ENCODE measurements around the gene KCNK4. TPM values are rescaled to one million over a fixed set of nuclear protein-coding genes. Genes with fewer than 3 reads are reported as not detected.
A peak's percentile ranks its signal among the peaks of the same experiment; 100 is the strongest.
"Not testable (repeated sequence)": the region's sequence is repeated elsewhere in the genome, so short reads cannot be mapped to it uniquely, and the experiment has no call there.

KCNK4 gene
- total RNA-seq, 1 donor from 2014 or later = 1.6 TPM

DNA sequence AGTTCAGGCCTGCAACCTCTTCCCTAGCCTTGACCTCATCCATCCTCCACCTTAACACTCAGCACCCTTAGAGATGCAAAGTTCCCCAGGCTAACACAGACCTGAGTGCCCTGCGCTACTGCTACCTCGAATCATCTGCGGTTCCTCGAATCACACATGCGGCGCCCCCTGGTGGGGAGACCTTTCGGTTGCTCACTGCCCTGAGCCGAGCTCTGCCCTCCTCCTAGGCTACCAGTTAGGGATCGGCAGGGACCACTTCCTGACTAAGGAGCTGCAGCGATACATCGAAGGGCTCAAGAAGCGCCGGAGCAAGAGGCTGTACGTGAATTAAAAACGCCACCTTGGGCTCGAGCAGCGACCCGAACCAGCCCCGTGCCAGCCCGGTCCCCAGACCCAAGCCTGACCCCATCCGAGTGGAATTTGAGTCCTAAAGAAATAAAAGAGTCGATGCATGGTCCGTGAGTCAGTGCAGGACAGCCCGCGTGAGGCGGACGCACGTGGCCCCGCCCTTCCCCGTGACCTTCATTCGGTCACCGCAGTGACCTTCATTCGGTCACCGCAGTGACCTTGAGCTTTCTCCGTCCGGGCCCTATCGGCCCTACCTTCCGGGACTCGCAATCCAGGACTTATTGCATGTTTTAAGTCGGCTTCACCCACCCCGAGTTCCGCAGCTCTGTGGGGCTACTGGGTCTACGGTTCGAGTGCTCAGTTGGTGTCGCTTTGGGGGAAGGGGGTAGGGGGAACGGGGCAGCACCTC lies 13.4 kb downstream of the KCNK4 start:
- DNase-seq (ENCODE audit: low spot score in 2 of 2) (peak; percentile 81), FAIRE-seq (no peak)

DNA sequence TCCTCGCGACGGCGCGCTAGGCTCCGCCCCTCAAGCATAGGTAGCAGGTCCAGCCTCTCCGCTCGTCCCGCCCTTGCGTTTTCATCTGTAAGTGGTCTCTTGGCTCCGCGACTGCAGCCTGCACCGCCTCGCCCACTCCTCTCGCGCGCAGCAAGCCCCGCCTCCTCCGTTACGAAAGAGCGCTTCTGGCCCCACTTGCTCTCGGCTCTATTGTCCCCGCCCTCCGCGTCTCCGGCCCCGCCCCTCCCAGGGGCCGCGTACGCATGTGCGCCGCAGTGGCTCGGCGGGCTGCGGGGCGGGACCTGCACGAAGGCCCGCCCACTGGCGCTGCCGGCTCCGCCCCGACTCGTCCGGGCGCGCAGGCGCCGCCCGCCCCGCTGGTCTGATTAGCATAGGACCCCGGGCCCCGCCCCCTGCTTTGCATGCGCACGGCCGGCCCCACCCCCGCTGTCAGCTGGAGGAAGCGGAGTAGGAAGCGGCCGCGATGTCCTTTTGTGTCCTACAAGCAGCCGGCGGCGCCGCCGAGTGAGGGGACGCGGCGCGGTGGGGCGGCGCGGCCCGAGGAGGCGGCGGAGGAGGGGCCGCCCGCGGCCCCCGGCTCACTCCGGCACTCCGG lies 14.1 kb downstream of the KCNK4 start, which contains the start of gene ESRRA:
ESRRA (plus strand) TSS at position 450 of the 616 bp plus-strand sequence. CDS start 1,656 bp downstream, outside the sequence.
- DNase-seq (ENCODE audit: low spot score in 2 of 2) (peak; percentile 100), FAIRE-seq (no peak)

DNA sequence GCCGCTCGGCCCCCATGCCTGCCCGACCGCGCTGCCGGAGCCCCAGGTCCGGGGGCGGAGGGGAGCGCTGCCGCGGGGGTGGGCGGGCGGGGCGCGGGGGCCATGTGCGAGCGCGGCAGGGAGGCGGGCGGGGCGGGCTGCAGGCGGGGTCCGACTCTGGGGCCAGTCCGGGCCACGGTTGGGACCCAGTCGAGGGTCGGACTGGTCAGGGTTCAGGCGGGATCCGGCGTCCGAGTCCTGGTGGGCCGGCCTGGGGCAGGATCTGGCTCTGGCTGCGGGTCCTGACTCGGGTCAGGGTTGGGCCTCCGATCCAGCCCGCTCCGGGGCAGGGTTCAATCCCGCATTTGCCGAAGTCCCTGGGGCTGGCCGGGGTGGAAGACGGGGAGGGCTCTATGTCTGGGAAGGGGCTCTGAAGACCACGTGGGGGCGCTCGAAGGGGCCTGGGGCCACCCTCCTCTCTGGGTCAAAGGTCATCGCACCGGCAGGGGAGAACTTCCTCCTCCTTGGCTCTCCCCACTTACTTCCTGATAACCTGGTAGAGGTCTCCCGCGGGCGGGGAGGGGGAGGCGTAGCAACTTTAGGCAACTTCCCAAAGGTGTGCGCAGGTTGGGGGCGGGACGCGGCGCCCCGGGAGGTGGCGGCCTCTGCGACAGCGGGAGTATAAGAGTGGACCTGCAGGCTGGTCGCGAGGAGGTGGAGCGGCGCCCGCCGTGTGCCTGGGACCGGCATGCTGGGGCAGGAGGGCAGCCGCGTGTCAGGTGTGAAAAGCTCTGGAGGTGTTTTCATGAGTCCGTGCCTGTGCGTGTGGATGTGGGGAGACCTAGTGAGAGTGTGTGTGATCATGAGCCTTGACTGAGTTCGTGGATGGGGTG lies 14.8 kb downstream of the KCNK4 start:
- DNase-seq (ENCODE audit: low spot score in 2 of 2) (no peak), FAIRE-seq (no peak)

DNA sequence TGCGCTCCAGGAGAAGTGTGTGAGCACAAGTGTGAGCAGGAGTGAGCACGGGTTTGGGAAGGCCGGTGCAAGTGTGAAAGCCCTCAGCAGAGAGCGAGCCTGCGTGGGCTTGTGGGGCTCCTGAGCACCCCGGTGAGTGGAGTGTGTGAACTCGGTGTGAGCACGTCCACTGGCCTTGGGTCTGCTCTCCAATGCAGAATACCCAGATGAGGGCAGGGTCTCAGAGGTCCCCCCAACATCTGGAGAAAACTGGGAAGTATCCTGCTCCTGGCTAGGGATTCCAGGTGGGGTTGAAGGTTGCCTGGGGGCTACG lies 15.4 kb downstream of the KCNK4 start:
- FAIRE-seq (no peak), DNase-seq (ENCODE audit: low spot score in 2 of 2) (no peak)

DNA sequence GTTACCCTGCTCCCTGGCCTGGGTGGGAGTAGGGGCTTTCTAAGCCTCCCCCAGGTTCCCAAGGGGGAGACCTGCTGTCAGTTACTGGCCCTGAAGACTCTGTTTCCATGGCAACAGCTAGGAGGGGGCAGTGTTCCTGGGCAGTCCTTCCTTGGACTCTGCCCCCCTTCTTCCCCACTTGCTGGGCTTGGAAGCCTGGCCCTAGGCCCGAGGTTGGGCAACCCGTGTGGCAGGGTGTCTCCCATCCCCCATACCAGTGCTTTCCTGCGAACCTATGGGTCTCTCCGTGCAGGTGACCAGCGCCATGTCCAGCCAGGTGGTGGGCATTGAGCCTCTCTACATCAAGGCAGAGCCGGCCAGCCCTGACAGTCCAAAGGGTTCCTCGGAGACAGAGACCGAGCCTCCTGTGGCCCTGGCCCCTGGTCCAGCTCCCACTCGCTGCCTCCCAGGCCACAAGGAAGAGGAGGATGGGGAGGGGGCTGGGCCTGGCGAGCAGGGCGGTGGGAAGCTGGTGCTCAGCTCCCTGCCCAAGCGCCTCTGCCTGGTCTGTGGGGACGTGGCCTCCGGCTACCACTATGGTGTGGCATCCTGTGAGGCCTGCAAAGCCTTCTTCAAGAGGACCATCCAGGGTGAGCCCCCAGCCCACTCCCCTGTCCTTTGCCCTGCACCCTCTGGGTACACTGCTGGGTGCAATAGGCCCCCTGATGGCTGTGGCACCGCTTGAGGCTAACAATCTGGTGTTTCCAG lies 15.9 kb downstream of the KCNK4 start:
- FAIRE-seq (no peak), DNase-seq (ENCODE audit: low spot score in 2 of 2) (no peak)

DNA sequence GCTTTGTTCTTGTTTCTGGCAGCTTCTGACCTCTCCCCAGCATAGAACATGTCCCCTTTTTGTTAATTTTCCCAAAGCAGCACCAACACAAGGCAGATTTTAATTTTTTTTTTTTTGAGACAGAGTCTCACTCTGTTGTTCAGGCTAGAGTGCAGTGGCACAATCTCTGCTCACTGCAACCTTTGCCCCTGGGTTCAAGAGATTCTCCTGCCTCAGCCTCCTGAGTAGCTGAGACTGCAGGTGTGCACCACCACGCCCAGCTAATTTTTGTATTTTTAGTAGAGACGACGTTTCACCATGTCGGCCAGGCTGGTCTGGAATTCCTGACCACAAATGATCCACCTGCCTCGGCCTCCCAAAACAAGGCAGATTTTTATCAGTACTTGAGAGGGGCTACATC lies 16.7 kb downstream of the KCNK4 start:
- not testable (repeated sequence) for FAIRE-seq

DNA sequence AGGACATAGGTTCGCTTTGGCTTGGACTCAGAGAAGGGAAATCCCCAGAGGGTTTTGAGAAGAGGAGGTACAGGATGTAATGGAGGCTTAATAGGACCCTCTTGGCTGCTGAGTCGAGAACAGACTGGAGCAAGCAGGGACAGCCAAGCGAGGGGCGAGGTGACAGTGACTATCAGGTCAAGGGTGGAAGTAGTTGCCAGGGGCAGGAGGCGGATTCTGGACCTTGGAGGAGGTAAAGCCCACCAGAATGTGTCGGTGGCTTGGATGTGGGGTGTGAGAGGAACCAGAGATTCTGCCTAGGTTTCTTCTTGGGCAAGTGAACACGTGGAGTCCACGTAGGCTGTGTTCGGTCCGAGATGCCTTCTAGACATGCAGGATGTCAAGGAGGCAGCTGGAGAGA lies 21.8 kb downstream of the KCNK4 start:
- DNase-seq (ENCODE audit: low spot score in 2 of 2) (no peak), FAIRE-seq (no peak)

More for the DNA sequence above, 16.7 kb downstream of the KCNK4 start:
- DNase-seq (ENCODE audit: low spot score in 2 of 2) = not testable (repeated sequence)

DNA sequence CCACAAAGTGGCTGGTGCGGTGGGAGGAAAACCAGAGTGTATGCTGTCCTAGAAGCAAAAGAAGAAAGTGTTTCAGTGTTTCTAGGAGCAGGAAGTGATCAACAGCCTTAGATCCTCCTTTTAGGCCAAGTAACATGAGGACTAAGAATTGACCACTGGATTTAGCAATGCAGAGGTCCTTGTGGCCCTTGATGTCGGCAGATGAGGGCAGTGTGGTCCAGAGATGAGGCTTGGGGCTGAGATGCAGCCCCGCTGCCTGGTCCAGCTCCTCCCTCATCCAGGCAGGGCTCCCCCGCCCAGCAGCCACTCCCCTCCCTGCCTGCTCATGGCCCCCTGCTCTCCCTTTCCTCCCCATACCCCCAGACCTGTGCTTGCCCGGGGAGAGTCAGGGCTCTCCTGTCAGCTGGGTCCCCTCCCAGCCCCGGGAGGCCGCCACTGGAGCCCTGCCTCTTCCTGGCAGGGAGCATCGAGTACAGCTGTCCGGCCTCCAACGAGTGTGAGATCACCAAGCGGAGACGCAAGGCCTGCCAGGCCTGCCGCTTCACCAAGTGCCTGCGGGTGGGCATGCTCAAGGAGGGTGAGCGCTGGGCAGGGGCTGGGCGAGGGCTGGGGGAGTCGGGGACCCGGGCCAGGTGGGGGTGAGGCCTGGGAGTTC lies 22.5 kb downstream of the KCNK4 start:
- FAIRE-seq (no peak), DNase-seq (ENCODE audit: low spot score in 2 of 2) (no peak)

DNA sequence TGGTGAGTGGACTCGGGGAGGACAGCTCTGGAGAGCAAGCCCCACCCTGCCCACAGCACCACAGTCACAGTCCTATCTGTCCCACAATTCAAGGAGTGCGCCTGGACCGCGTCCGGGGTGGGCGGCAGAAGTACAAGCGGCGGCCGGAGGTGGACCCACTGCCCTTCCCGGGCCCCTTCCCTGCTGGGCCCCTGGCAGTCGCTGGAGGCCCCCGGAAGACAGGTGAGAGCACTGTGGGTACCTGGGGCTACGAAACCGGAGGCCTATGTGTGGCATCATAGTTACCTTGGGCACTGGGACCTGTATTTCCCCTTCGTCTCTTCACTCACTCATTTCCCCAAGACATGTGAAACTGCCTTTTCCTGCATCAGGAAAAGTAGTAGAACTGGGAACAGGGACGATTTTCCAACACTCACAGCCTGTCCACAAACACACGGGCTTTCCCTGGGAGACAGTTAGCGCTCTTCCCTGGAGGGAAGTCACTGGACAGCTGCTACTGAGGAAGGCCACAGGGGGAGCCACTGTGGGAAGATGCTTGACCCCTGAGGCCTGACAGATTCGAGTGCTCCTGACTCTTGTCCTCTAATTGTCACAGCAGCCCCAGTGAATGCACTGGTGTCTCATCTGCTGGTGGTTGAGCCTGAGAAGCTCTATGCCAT lies 23.2 kb downstream of the KCNK4 start:
- FAIRE-seq (no peak), DNase-seq (ENCODE audit: low spot score in 2 of 2) (no peak)

DNA sequence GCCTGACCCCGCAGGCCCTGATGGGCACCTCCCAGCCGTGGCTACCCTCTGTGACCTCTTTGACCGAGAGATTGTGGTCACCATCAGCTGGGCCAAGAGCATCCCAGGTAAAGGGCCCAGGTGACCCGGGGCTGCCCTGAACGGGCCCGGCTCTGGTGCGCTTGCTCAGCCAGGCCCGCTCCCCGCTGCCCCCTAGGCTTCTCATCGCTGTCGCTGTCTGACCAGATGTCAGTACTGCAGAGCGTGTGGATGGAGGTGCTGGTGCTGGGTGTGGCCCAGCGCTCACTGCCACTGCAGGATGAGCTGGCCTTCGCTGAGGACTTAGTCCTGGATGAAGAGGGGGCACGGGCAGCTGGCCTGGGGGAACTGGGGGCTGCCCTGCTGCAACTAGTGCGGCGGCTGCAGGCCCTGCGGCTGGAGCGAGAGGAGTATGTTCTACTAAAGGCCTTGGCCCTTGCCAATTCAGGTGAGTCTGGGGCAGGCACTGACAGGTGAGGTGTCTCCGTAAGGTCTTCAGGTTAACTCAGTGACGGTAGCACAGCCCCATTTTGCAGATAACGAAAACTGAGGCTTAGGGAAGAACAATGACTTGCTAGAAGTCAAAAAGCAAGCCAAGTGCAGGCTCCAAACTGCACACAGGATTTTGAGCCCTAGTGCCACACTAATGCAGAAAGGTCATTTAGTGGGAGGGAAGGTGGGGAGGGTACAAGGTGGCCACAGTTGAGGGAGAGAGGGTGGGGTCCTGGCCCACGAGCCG lies 23.9 kb downstream of the KCNK4 start:
- FAIRE-seq (no peak), DNase-seq (ENCODE audit: low spot score in 2 of 2) (no peak)

DNA sequence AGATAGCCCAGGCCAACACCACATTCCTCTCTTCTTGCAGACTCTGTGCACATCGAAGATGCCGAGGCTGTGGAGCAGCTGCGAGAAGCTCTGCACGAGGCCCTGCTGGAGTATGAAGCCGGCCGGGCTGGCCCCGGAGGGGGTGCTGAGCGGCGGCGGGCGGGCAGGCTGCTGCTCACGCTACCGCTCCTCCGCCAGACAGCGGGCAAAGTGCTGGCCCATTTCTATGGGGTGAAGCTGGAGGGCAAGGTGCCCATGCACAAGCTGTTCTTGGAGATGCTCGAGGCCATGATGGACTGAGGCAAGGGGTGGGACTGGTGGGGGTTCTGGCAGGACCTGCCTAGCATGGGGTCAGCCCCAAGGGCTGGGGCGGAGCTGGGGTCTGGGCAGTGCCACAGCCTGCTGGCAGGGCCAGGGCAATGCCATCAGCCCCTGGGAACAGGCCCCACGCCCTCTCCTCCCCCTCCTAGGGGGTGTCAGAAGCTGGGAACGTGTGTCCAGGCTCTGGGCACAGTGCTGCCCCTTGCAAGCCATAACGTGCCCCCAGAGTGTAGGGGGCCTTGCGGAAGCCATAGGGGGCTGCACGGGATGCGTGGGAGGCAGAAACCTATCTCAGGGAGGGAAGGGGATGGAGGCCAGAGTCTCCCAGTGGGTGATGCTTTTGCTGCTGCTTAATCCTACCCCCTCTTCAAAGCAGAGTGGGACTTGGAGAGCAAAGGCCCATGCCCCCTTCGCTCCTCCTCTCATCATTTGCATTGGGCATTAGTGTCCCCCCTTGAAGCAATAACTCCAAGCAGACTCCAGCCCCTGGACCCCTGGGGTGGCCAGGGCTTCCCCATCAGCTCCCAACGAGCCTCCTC lies 24.8 kb downstream of the KCNK4 start:
- not testable (repeated sequence) for DNase-seq (ENCODE audit: low spot score in 2 of 2); FAIRE-seq

DNA sequence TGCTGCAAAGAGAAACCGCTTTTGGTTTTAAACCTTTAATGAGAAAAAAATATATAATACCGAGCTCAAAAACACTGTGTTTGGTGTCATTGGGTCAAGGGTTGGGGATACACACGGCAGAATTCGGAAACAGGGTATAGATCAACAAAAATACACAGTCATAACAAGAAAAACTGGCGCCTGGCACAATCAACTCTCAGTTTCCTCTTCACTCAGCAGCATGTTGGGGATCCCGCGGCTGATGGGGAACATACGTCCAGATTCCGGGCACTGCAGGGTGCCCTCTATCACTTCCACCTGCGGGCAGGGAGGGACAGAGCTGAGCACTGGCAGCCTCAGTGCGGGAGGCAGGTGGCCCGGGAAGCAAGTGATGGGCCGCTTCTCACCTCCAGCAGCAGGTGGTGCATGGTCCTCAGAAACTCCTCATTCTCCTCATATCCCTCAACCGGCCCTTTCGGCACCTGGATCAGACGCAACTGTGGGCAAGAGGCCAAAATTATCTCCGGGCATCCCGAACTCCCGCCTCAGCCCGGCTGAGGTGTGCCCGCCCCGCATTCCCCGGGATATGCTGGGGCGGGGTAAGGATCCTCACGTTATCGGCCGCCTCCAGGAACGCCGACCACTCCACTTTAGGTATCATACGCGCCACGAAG lies 25.7 kb downstream of the KCNK4 start:
- DNase-seq (ENCODE audit: low spot score in 2 of 2) (no peak), FAIRE-seq (no peak)

DNA sequence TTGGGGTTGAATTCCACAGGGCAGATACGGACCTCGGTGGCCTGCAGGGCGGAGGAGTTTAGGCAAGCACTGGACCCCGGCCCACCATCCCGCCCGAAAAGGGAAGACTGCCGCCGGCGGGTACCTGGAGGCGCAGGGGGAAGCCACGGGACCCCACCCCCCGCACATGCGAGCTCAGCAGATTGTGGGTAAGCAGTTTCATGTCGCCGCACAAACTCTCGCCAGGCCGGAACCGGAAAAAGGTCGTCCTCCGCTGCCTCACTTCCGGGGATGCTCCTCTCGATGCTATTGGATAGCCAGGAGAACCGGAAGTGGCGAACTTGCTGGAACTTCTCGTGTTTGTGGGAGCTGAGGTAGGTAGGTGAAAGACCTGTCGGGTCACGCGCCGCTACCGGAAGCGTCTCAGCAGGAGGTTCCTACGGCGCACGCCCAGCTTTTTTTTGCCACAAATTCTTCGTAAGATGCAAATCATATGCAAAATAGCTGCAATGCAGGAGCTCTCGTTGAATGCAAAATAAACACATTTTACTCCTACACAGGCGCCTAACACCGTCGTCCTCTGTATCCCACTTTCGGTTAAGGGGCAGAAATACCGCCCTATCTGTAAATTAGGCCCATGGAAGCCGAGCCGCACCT lies 26.3 kb downstream of the KCNK4 start, which contains the start of gene TRMT112:
TRMT112 (minus strand) TSS at position 235 of the 636 bp plus-strand sequence; CDS start at position 202, 33 bp downstream.
- DNase-seq (ENCODE audit: low spot score in 2 of 2) (peak; percentile 92), FAIRE-seq (no peak)

DNA sequence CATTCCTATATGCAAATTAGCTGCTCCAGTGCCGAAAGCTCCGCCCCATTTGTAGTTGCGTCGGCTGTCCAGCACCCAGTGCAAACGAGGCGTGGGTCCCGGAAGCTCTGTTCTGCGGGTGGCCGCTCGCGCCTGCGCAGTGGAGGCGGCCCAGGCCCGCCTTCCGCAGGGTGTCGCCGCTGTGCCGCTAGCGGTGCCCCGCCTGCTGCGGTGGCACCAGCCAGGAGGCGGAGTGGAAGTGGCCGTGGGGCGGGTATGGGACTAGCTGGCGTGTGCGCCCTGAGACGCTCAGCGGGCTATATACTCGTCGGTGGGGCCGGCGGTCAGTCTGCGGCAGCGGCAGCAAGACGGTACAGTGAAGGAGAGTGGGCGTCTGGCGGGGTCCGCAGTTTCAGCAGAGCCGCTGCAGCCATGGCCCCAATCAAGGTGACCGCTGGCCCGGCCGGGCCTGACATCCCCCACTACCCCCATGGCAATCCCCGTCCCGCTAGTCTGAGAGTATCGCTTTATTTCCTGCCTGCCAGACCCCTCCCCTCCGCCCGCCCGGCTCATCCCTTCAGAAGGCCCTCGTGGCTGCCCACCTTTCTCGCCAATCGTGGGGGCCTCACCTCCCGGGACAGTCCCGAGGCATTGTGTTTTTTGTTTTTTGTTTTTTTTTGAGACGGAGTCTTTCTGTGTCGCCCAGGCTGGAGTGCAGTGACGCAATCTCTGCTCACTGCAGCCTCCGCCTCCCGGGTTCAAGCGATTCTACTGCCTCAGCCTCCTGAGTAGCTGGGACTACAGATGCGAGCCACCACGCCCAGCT lies 27.1 kb downstream of the KCNK4 start, which contains the start of gene PRDX5:
PRDX5 (plus strand) TSS at position 161 of the 805 bp plus-strand sequence; CDS start at position 256, 95 bp downstream.
- FAIRE-seq (no peak), DNase-seq (ENCODE audit: low spot score in 2 of 2) (peak; percentile 95 to 96)
